ENCODE measurements around the gene RABGAP1L. TPM values are rescaled to one million over a fixed set of nuclear protein-coding genes. Genes with fewer than 3 reads are reported as not detected.

The RABGAP1L gene
- total and polyA plus RNA-seq, 11 donors, result 18.6 to 195 (median 98.4) TPM

- ATAC-seq, result no peak
- 86 to 92% (median 88%) methylated on average over 2 of the region's 2 CpGs for WGBS, 4 donors
- intact Hi-C loops (cut with DNase I), result no loop called here
These were observed 512.5 kb downstream of the RABGAP1L start for GRCh38 chr1:174671826-174672225.

GRCh38 chr1:174676856-174677255 is 517.5 kb downstream of the RABGAP1L start:
- Histone ChIP-seq H3K36me3 (no peaks in the 10 kb centered on the region), H3K27me3 (no peaks in the 10 kb centered on the region), H3K9me3 (peaks cover 0 to 3% (median 0%) of the 10 kb centered on the region in 12 donors), H3K27ac (no peak overlapping the region), H3K4me3 (no peak overlapping the region), H3K4me1 (no peaks in the 10 kb centered on the region)
- TF ChIP-seq CTCF (IDR thresholded peaks at IDR 0.05) (no peak), POLR2A (IDR thresholded peaks at IDR 0.05) (no peak)
- DNase-seq (no peak), ATAC-seq (no peak)
- intact Hi-C loops (cut with DNase I), result no loop called here
- 94 to 98% (median 97%) methylated on average over 3 of the region's 3 CpGs for WGBS, 4 donors

More at GRCh38 chr1:174671826-174672225, 512.5 kb downstream of the RABGAP1L start:
- no peaks in the 10 kb centered on the region for H3K4me1 ChIP-seq
- no peak overlapping the region for H3K4me3 ChIP-seq
- H3K27me3 ChIP-seq, result no peaks in the 10 kb centered on the region
- DNase-seq, result no peak
- H3K27ac ChIP-seq, result no peak overlapping the region
- H3K9me3 ChIP-seq, result peaks cover 0 to 41% (median 14%) of the 10 kb centered on the region in 12 donors
- TF ChIP-seq CTCF (IDR thresholded peaks at IDR 0.05) (no peak), POLR2A (IDR thresholded peaks at IDR 0.05) (no peak)
- H3K36me3 ChIP-seq, result no peaks in the 10 kb centered on the region

- intact Hi-C loops (cut with DNase I), result no loop called here
- Histone ChIP-seq H3K9me3 (peaks cover 0 to 3% (median 0%) of the 10 kb centered on the region in 12 donors), H3K27ac (no peak overlapping the region), H3K27me3 (no peaks in the 10 kb centered on the region), H3K4me3 (no peak overlapping the region), H3K36me3 (no peaks in the 10 kb centered on the region), H3K4me1 (no peaks in the 10 kb centered on the region)
- WGBS, 4 donors, result 97 to 98% (median 97%) methylated on average over 7 of the region's 7 CpGs
- TF ChIP-seq CTCF (IDR thresholded peaks at IDR 0.05) (no peak), POLR2A (IDR thresholded peaks at IDR 0.05) (no peak)
- ATAC-seq (no peak), DNase-seq (no peak)
These were observed 519.3 kb downstream of the RABGAP1L start for GRCh38 chr1:174678657-174679056.

- no peak overlapping the region for H3K4me3 ChIP-seq
- DNase-seq, result no peak
- ATAC-seq, result no peak
- H3K36me3 ChIP-seq, result no peaks in the 10 kb centered on the region
- H3K4me1 ChIP-seq, result no peaks in the 10 kb centered on the region
- TF ChIP-seq POLR2A (IDR thresholded peaks at IDR 0.05) (no peak), CTCF (IDR thresholded peaks at IDR 0.05) (no peak)
- WGBS, 4 donors, result 79 to 98% (median 96%) methylated on average over 3 of the region's 3 CpGs
- H3K27ac ChIP-seq, result no peak overlapping the region
- no peaks in the 10 kb centered on the region for H3K27me3 ChIP-seq
- H3K9me3 ChIP-seq, result peaks cover 0 to 3% (median 0%) of the 10 kb centered on the region in 12 donors
- intact Hi-C loops (cut with DNase I), result no loop called here
These were observed 520.8 kb downstream of the RABGAP1L start for GRCh38 chr1:174680101-174680500.
